ENCODE data around the gene MGAT5B. TPM values are rescaled to one million over a fixed set of nuclear protein-coding genes. Genes with fewer than 3 reads are reported as not detected.

The MGAT5B gene
- polyA plus RNA-seq, 4 donors, result 1.2 to 2.2 (median 1.3) TPM

GRCh38 chr17:76946772-76947135 is 78.5 kb downstream of the MGAT5B start:
- no peak for DNase-seq (ENCODE audit: low read depth in 4 of 4, low spot score in 3 of 4)

GRCh38 chr17:76947309-76947708 is 79.1 kb downstream of the MGAT5B start:
- no peak for DNase-seq (ENCODE audit: low read depth in 4 of 4, low spot score in 3 of 4)

GRCh38 chr17:76947771-76948170 is 79.6 kb downstream of the MGAT5B start:
- no peak for DNase-seq (ENCODE audit: low read depth in 4 of 4, low spot score in 3 of 4)

GRCh38 chr17:76948301-76948700 is 80.1 kb downstream of the MGAT5B start:
- no peak for DNase-seq (ENCODE audit: low read depth in 4 of 4, low spot score in 3 of 4)

GRCh38 chr17:76948726-76949342 is 80.6 kb downstream of the MGAT5B start:
- DNase-seq (ENCODE audit: low read depth in 4 of 4, low spot score in 3 of 4), result no peak

GRCh38 chr17:76949913-76950695 is 81.9 kb downstream of the MGAT5B start:
- no peak for DNase-seq (ENCODE audit: low read depth in 4 of 4, low spot score in 3 of 4)

- DNase-seq (ENCODE audit: low read depth in 4 of 4, low spot score in 3 of 4), result no peak
Observed at GRCh38 chr17:76951375-76951905, 83.2 kb downstream of the MGAT5B start.

- no peak for DNase-seq (ENCODE audit: low read depth in 4 of 4, low spot score in 3 of 4)
Observed at GRCh38 chr17:76952402-76952801, 84.2 kb downstream of the MGAT5B start.

- DNase-seq (ENCODE audit: low read depth in 4 of 4, low spot score in 3 of 4), result no peak
Observed at GRCh38 chr17:76953066-76953465, 84.9 kb downstream of the MGAT5B start.

GRCh38 chr17:76953946-76954345 is 85.7 kb downstream of the MGAT5B start:
- DNase-seq (ENCODE audit: low read depth in 4 of 4, low spot score in 3 of 4), result no peak

- no peak for DNase-seq (ENCODE audit: low read depth in 4 of 4, low spot score in 3 of 4)
Observed at GRCh38 chr17:76955191-76955590, 87.0 kb downstream of the MGAT5B start.

- no peak for DNase-seq (ENCODE audit: low read depth in 4 of 4, low spot score in 3 of 4)
Observed at GRCh38 chr17:76956846-76957540, 88.8 kb downstream of the MGAT5B start.

- DNase-seq (ENCODE audit: low read depth in 4 of 4, low spot score in 3 of 4), result no peak
Observed at GRCh38 chr17:76957678-76958464, 89.7 kb downstream of the MGAT5B start.

GRCh38 chr17:76958974-76959373 is 90.8 kb downstream of the MGAT5B start:
- no peak for DNase-seq (ENCODE audit: low read depth in 4 of 4, low spot score in 3 of 4)

- DNase-seq (ENCODE audit: low read depth in 4 of 4, low spot score in 3 of 4), result no peak
Observed at GRCh38 chr17:76961869-76962268, 93.7 kb downstream of the MGAT5B start.

- no peak for DNase-seq (ENCODE audit: low read depth in 4 of 4, low spot score in 3 of 4)
Observed at GRCh38 chr17:76962858-76963257, 94.7 kb downstream of the MGAT5B start.

- no peak for DNase-seq (ENCODE audit: low read depth in 4 of 4, low spot score in 3 of 4)
Observed at GRCh38 chr17:76966016-76966415, 97.8 kb downstream of the MGAT5B start.

- DNase-seq (ENCODE audit: low read depth in 4 of 4, low spot score in 3 of 4), result no peak
Observed at GRCh38 chr17:76966486-76967181, 98.4 kb downstream of the MGAT5B start.

GRCh38 chr17:76967762-76968161 is 99.6 kb downstream of the MGAT5B start:
- DNase-seq (ENCODE audit: low read depth in 4 of 4, low spot score in 3 of 4), result no peak

Measured in left renal pelvis (tissue), 4 donors.